Endometrial microvascular endothelial cells (primary cell): ENCODE data around the gene CHRNA4. TPM values are rescaled to one million over a fixed set of nuclear protein-coding genes. Genes with fewer than 3 reads are reported as not detected.
"Not testable (repeated sequence)": the region's sequence is repeated elsewhere in the genome, so short reads cannot be mapped to it uniquely, and the experiment has no call there.

Experiments
- in situ Hi-C: cut with HindIII; loops from 2 replicates; pipeline ENCODE4 v1.10.0; 2017; ENCODE audit warnings: low sequenced_read_pairs, low pct_unique_long_range_greater_than_20kb; ENCODE audit errors: inconsistent ontology term
- total RNA-seq: library from RNA; depleted of rRNA; stranded (reverse); fragments of >200 nt; gene quantifications from one replicate; pipeline ENCODE4 v1.2.3, GENCODE V29; 2015; ENCODE audit errors: inconsistent ontology term

Gene CHRNA4
- total RNA-seq, 1 donor from 2014 or later = not detected

GRCh38 chr20:63345328-63346100, 15.6 kb downstream of the CHRNA4 start:
- in situ Hi-C loops = no loop called here

- in situ Hi-C loops = no loop called here
These were observed 16.4 kb downstream of the CHRNA4 start for GRCh38 chr20:63344616-63345327.

- in situ Hi-C loops = no loop called here
These were observed 17.4 kb downstream of the CHRNA4 start for GRCh38 chr20:63343460-63344445.

GRCh38 chr20:63342561-63343459, 18.3 kb downstream of the CHRNA4 start:
- in situ Hi-C loops = no loop called here

- in situ Hi-C loops = not testable (repeated sequence)
These were observed 20.9 kb downstream of the CHRNA4 start for GRCh38 chr20:63340158-63340688.

- in situ Hi-C loops = not testable (repeated sequence)
These were observed 21.7 kb downstream of the CHRNA4 start for GRCh38 chr20:63339154-63340094.

GRCh38 chr20:63337786-63338420, 23.2 kb downstream of the CHRNA4 start:
- in situ Hi-C loops = no loop called here

- in situ Hi-C loops = no loop called here
These were observed 24.9 kb downstream of the CHRNA4 start for GRCh38 chr20:63336232-63336752.

GRCh38 chr20:63335711-63336110, 25.4 kb downstream of the CHRNA4 start:
- in situ Hi-C loops = no loop called here

- in situ Hi-C loops = not testable (repeated sequence)
These were observed 26.1 kb downstream of the CHRNA4 start for GRCh38 chr20:63335060-63335459.

- in situ Hi-C loops = no loop called here
These were observed 26.8 kb downstream of the CHRNA4 start for GRCh38 chr20:63334356-63334755.

- in situ Hi-C loops = no loop called here
These were observed 27.8 kb downstream of the CHRNA4 start for GRCh38 chr20:63333241-63333836.

GRCh38 chr20:63332488-63333240, 28.5 kb downstream of the CHRNA4 start:
- in situ Hi-C loops = no loop called here

- in situ Hi-C loops = no loop called here
These were observed 29.3 kb downstream of the CHRNA4 start for GRCh38 chr20:63331741-63332400.

- in situ Hi-C loops = no loop called here
These were observed 30.2 kb downstream of the CHRNA4 start for GRCh38 chr20:63330940-63331339.
